22Rv1 (cell line): ENCODE results near the gene FHIT.

Source experiments
- ZFX ChIP-seq: fragments of 450-650 bp; IDR thresholded peaks from 2 replicates; pipeline ENCODE4 v1.6.1; 2017; ENCODE audit warnings: antibody characterized with exemption, borderline replicate concordance
- TF ChIP-seq, protein P1 (sequence below): fragments of 450-650 bp; IDR thresholded peaks from 2 replicates; pipeline ENCODE4 v1.5.1; 2017; ENCODE audit warnings: mild to moderate bottlenecking

DNA sequence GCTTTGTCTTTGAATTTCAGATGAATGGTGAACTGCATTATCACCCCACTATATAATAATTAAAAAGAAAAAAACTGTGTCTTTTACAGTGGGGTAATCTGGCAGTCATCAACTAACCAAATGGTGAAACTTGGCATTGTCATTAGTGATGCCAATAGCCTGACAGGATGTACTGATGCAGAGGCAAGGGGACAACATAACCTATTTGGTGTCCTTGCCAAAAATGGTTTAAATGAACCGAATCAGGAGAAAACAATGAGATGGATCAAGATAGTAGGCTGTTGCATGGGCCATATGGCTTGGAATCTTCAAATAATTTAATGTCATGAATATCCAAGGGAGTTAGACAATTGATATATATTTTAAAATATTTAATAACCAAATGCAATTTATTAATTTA, 738.7 kb downstream of the FHIT start:
- TF ChIP-seq, protein P1, sequence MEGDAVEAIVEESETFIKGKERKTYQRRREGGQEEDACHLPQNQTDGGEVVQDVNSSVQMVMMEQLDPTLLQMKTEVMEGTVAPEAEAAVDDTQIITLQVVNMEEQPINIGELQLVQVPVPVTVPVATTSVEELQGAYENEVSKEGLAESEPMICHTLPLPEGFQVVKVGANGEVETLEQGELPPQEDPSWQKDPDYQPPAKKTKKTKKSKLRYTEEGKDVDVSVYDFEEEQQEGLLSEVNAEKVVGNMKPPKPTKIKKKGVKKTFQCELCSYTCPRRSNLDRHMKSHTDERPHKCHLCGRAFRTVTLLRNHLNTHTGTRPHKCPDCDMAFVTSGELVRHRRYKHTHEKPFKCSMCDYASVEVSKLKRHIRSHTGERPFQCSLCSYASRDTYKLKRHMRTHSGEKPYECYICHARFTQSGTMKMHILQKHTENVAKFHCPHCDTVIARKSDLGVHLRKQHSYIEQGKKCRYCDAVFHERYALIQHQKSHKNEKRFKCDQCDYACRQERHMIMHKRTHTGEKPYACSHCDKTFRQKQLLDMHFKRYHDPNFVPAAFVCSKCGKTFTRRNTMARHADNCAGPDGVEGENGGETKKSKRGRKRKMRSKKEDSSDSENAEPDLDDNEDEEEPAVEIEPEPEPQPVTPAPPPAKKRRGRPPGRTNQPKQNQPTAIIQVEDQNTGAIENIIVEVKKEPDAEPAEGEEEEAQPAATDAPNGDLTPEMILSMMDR = no peak
- TF ChIP-seq ZFX = no peak
